NCI-H1092 treated with DMSO at 0.1 percent for 48 hours (cell line): ENCODE measurements around the gene SEPHS2.
"Not testable (repeated sequence)": the region's sequence is repeated elsewhere in the genome, so short reads cannot be mapped to it uniquely, and the experiment has no call there.

ENCODE experiments used
- DNase-seq: peaks from one replicate; lab custom pipeline; 2025; lab: John Stamatoyannopoulos, UW

Gene SEPHS2

DNA sequence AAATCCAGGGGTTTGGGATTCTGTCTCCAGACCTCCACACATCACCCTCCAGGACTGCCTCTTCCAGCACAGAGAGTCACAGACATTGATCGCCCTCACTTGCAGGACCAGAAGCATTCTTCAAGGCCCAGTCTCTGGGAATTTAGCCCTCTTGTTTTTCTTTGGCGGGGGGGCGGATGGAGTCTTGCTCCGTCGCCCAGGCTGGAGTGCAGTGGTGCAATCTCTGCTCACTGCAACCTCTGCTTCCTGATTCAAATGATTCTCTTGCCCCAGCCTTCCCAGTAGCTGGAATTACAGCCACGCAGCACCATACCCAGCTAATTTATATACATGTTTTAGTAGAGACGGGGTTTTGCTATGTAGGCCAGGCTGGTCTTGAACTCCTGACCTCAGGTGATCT lies 18.4 kb upstream of the SEPHS2 start:
- no peak for DNase-seq

DNA sequence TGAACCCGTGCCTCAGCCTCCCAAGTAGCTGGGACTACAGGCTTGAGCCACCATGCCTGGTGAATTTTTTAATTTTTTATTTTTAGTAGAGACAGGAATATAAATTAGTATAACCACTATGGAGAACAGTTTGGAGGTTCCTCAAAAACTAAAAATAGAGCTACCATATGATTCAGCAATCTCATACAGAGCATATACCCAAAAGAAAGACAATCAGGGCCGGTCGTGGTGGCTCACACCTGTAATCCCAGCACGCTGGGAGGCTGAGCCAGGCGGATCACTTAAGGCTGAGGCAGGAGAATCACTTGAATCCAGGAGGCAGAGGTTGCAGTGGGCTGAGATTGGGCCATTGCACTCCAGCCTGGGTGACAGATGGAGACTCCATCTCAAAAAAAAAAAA lies 15.8 kb upstream of the SEPHS2 start:
- DNase-seq: not testable (repeated sequence)

DNA sequence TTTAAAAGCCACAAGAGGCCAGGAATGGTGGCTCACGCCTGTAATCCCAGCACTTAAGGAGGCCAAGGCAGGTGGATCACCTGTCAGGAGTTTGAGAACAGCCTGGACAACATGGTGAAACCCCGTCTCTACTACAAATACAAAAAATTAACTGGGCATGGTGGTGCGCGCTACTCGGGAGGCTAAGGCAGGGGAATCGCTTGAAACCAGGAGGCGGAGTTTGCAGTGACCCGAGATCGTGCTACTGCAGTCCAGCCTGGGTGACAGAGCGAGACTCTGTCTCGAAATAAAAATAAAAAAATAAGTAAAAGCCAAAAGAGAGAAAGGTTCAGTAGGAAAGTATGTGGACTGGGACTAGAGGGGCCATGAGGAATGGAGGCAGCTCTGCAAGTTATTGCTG lies 13.8 kb upstream of the SEPHS2 start:
- no peak for DNase-seq

GRCh38 chr16:30458561-30459394 lies 13.1 kb upstream of the SEPHS2 start:
- no peak for DNase-seq

DNA sequence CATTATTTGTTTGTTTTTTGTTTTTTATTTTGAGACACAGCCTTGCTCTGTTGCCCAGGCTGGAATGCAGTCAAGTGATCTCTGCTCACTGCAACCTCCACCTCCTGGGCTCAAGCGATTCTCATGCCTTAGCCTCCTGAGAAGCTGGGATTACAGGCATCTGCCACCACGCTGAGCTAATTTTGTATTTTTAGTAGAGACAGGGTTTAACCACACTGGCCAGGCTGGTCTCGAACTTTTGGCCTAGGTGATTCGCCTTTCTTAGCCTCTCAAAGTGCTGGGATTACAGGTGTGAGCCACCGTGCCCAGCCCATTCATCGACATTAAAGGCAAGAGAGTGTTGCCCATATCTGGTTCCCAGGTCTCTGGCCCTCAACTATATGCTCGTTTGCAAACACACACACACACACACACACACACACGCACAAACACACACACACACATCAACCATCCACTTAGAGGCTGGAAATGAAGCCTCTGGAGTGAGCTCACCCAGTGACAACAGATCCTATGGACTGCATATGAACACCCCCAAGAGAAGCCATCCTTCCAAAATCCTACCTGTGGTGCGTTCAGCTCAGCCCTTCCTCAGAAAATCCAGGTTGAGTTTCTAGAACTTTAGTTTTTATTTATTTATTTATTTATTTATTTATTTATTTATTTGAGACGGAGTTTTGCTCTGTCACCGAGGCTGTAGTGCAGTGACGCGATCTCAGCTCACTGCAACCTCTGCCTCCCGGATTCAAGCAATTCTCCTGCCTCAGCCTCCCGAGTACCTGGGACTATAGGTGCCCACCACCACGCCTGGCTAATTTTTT lies 12.3 kb upstream of the SEPHS2 start:
- no peak for DNase-seq

GRCh38 chr16:30457256-30457655 lies 11.6 kb upstream of the SEPHS2 start:
- DNase-seq: no peak

DNA sequence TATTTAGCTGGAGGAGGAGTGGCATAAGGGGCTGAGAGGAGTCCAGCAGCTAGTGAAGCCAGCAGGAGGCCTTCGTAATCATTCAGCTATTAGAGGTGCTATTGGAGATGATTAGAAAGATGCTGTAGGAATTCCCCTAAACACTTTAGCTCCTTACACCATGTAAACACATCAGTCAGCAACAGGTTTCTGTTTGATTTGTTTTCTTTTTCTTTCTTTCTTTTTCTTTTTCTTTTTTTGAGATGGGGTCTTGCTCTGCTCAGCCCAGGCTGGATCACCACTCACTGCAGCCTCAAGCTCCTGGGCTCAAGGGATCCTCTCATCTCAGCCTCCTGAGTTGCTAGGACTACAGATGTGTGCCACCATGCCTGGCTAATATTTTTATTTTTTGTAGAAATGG lies 10.6 kb upstream of the SEPHS2 start:
- no peak for DNase-seq

DNA sequence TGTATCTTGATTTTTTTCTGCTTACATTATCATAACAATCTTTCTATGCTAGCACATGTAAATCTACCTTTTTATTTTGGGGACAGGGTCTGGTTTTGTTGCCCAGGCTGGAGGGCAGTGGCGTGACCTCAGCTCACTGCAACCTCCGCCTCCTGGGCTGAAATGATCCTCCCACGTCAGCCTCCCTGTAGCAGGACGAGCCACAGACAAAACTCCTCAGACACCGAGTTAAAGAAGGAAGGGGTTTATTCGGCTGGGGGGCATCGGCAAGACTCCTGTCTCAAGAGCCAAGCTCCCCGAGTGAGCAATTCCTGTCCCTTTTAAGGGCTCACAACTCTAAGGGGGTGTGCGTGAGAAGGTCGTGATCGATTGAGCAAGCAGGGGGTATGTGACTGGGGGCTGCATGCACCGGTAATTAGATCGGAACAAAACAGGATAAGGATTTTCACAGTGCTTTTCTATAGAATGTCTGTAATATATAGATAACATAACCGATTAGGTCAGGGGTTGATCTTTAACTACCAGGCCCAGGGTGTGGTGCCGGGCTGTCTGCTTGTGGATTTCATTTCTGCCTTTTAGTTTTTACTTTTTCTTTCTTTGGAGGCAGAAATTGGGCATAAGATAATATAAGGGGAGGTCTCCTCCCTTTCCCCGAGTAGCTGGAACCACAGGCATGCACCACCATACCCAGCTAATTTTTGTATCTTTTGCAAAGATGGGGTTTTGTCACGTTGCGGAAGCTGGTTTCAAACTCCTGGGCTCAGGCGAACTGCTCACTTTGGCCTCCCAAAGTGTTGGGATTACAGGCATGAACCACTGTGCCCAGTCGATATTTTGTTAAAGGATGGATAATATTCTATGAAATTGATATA lies 7.3 kb upstream of the SEPHS2 start:
- DNase-seq: not testable (repeated sequence)

GRCh38 chr16:30449116-30449435 lies 3.4 kb upstream of the SEPHS2 start:
- no peak for DNase-seq

DNA sequence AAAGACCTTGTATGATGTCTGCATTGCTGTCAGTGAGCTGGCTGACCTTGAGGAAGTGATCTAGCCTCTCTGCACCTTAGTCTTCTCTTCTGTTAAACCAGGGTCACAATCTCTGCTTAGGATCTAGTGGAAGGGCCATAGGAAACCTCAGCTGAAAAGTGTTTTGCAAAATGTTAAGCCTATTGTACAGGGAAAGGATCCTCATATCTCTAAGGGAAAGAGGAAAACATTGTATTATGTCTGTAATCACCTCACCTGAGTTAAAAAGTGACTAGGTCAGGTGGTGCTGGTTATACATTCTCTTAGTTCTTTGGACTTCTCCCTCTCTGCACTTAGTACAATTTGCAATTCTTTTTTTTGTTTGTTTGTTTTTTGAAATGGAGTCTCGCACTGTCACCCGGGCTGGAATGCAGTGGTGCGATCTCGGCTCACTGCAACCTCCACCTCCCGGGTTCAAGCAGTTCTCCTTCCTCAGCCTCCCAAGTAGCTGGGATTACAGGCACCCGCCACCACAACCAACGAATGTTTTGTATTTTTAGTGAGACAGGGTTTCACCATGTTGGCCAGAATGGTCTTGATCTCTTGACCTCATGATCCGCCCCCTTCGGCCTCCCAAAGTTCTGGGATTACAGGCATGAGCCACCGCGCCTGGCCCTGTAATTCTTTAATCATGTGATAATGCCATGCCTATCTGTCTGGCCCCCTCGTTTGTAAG lies 2.0 kb upstream of the SEPHS2 start:
- DNase-seq: no peak

DNA sequence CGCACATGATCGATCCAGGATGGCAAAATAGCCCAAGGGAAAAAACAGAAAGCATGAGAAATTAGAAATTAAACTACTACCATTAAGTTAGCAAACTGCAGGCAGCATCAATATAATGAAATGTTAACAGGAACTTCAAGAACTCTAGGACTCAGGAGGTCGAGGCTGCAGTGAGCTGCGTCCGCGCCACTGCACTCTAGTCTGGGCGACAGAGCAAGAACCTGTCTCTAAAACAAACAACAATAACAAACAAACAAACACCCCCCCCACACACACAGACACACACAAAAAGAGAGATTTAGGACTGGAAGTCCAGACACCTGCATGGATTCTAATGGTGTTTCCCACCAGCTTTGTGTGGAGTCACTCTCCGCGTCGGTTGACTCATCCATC lies 525 bp upstream of the SEPHS2 start:
- DNase-seq: no peak

- no peak for DNase-seq
Measured at GRCh38 chr16:30445149-30445407, 596 bp downstream of the SEPHS2 start.

GRCh38 chr16:30444231-30445148 lies 1.2 kb downstream of the SEPHS2 start:
- DNase-seq: no peak

DNA sequence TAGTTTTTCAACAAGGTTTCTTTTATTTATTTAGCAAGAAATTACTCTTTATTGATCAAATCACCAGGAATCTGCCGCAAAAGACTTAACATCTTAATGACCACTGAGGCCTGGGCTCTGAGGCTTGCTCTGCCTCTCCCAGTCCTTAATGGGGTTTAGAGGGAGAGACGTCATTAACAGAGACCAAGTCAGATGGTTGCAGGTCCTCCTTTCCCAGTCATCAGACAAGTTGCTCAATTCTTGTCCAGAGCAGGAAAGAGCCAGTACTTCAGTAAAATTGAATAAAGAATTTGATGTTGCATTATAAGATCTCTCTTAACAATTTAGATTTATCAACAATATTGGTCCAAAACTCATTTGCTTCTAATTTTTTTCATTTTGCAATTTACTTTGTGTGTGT lies 2.0 kb downstream of the SEPHS2 start:
- no peak for DNase-seq

- DNase-seq: no peak
Measured at GRCh38 chr16:30439720-30440348, 5.8 kb downstream of the SEPHS2 start.

DNA sequence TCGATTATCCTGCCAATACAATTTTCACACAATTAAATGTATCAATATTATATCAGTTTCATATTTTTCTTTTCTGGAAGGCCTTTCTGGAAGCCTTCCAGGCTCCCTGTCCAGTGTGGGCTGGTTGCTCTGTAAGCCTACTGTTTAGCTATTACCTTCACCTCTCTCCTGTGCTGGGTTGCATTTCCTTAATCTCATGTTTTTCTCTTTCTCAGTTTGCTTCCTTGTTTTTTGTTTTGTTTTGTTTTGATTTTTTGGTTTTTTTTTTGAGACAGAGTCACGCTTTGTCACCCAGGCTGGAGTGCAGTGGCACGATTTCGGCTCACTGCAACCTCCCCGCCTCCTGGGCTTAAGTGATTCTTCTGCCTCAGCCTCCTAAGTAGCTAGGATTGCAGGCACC lies 6.8 kb downstream of the SEPHS2 start:
- no peak for DNase-seq

GRCh38 chr16:30437511-30438046 lies 8.1 kb downstream of the SEPHS2 start:
- no peak for DNase-seq

DNA sequence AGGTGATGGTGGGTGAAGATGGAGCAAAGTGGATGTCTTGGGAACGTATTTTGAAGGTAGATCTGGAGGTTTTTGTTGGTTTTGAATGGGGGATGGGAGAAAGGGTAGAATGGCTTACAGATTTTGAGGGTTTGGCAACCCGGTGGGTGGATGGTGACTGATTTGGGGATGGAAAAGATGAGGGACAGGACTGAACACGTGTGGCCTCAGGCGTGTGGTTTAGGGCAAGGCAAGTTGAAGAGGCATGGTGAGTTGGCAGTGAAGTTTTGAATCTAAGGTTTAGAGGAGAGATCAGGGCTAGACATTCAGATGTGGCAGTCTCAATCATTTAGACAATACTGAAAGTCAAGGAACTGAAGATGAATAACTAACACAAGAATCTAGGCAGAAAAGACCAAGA lies 10.8 kb downstream of the SEPHS2 start:
- no peak for DNase-seq

DNA sequence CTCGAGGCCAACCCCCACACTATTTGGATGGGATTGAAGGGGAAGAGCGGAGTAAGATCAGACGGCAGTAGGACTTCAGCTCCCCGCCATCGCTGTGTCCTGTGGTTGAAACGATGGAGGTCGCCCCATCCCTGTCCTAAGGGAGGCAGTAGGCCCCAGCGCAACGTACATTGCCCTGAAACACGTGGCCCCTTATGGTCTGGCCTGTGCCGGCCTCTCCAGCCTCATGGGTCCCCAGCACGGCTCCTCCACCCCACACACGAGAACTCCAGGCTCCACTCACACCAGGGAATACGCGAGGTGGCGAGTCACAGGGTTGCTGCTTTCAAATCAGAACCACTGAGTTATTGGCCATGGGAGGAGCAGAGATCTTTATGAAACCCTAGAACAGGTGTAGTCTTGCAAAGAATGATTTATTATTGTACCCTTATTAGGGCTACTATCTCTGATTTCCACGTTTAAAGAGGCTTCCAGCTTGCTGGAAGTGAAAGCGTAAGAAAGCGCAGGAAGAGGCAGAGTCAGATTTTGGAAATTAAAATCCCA lies 15.2 kb downstream of the SEPHS2 start:
- no peak for DNase-seq
